Measurements from ENCODE around the gene JUNB. TPM values are rescaled to one million over a fixed set of nuclear protein-coding genes. Genes with fewer than 3 reads are reported as not detected.

JUNB gene
- total and polyA plus RNA-seq, 10 of the 15 experiments (the other 5 are each of a cell fraction or from before 2014, with no cell fraction given) = 0.55 to 144 (median 68.3) TPM

- TF ChIP-seq FOXK2 (IDR thresholded peaks at IDR 0.05) = no peak
- TF ChIP-seq TCF12 (IDR thresholded peaks at IDR 0.05; ENCODE audit: low read depth, low read length) = peak; percentile 62; the same call in 1 of the 2 replicates
- no peak for TF ChIP-seq DPF2 (IDR thresholded peaks at IDR 0.05)
- TF ChIP-seq EP300 (IDR thresholded peaks at IDR 0.05; ENCODE audit: borderline replicate concordance in 1 of 2, control insufficient read depth in 1 of 2, low read depth in 2 of 2, low read length in 2 of 2) = no peak
- TF ChIP-seq ZBTB11 (CRISPR knock-in tag; IDR thresholded peaks at IDR 0.05) = no peak
- 0 out of 2 replicates have a peak, but pooled peaks have one; percentile 46 for TF ChIP-seq LARP7 (IDR thresholded peaks at IDR 0.05)
- no peak for TF ChIP-seq STAT3 (IDR thresholded peaks at IDR 0.05; ENCODE audit: low read depth, low read length)
- TF ChIP-seq EGR1 (IDR thresholded peaks at IDR 0.05; ENCODE audit: borderline replicate concordance in 1 of 2, low read depth in 2 of 2, low read length in 2 of 2) = 0 out of 3 replicates have a peak, but pooled peaks of 1 of the 2 experiments have one; percentile 25
- no peak for TF ChIP-seq CREM (IDR thresholded peaks at IDR 0.05; ENCODE audit: low read depth)
- 0 out of 2 replicates have a peak, but pooled peaks have one; percentile 37 for TF ChIP-seq TCF3 (IDR thresholded peaks at IDR 0.05; ENCODE audit: borderline replicate concordance, insufficient read depth, low read depth, low read length)
- peak; percentile 43; the same call in 1 of the 2 replicates for TF ChIP-seq HDGF (IDR thresholded peaks at IDR 0.05)
- no peak for TF ChIP-seq WRNIP1 (IDR thresholded peaks at IDR 0.05; ENCODE audit: borderline replicate concordance, low read depth, low read length)
- no peak for TF ChIP-seq NFYA (IDR thresholded peaks at IDR 0.05; ENCODE audit: borderline replicate concordance, low read depth, low read length)
- peak; percentile 29; the same call in 1 of the 2 replicates for TF ChIP-seq PKNOX1 (IDR thresholded peaks at IDR 0.05)
- 0 out of 2 replicates have a peak, but pooled peaks have one; percentile 16 for TF ChIP-seq NR2F1 (conservative IDR thresholded peaks at IDR 0.05)
- TF ChIP-seq SMARCA5 (IDR thresholded peaks at IDR 0.05) = no peak
- no peak for TF ChIP-seq TBL1XR1 (IDR thresholded peaks at IDR 0.05; ENCODE audit: low read depth, low read length)
- TF ChIP-seq POLR2A (IDR thresholded peaks at IDR 0.05; ENCODE audit: low read depth, low read length) = peak; percentile 58; the same call in 1 of the 2 replicates
Measured at GRCh38 chr19:12779162-12779993, 11.9 kb upstream of the JUNB start (continued).

Measured in GM12878 (cell line).